SK-N-SH (cell line): ENCODE measurements around the gene FAM50B. TPM values are rescaled to one million over a fixed set of nuclear protein-coding genes. Genes with fewer than 3 reads are reported as not detected.

ENCODE experiments used
- CTCF ChIA-PET: fragments of 300-600, 350-600 bp; formaldehyde crosslinking; extraction: SDS; loops from one replicate; lab custom pipeline; 2021; lab: Yijun Ruan, JAX
- POLR2A ChIA-PET: fragments of 350-600 bp; sonication (Branson Sonifier 250); formaldehyde crosslinking; extraction: SDS; loops from one replicate; lab custom pipeline; 2020; ENCODE audit warnings: antibody characterized with exemption, inconsistent platforms; lab: Yijun Ruan, JAX
- DNase-seq: peaks from one replicate; pipeline ENCODE4 v3.0.0; 2012
- H2AFZ ChIP-seq: fragments of 200-600 bp; sonication (generic); 2 replicates; pipeline ENCODE4 v1.8.1; 2016; ENCODE audit warnings: antibody characterized with exemption, mild to moderate bottlenecking, low read depth
- H3F3A ChIP-seq: fragments of 200-600 bp; sonication (generic); replicated peaks from 2 replicates; pipeline ENCODE3; 2016; ENCODE audit warnings: antibody characterized with exemption, mild to moderate bottlenecking; ENCODE audit not compliant: insufficient read depth
- H3K27ac ChIP-seq, 2 experiments: fragments of 200-500 bp in 1 of 2; fragments of 200-600 bp in 1 of 2; sonication (Bioruptor generic) in 1 of 2; sonication (generic), shearing (Covaris generic) in 1 of 2; 2 replicates each; pipeline versions ENCODE4 v1.5.1 to v1.6.1; 2014 to 2016; ENCODE audit warnings: low read depth in 2 of 2, inconsistent platforms in 1 of 2, low read length in 1 of 2, mild to moderate bottlenecking in 1 of 2, mixed read lengths in 1 of 2
- H3K27me3 ChIP-seq: fragments of 200-600 bp; sonication (generic), shearing (Covaris generic); 2 replicates; pipeline ENCODE4 v1.6.1; 2016; ENCODE audit warnings: mixed run types; ENCODE audit not compliant: insufficient read depth
- H3K36me3 ChIP-seq, 2 experiments: fragments of 200-500 bp in 1 of 2; fragments of 200-600 bp in 1 of 2; sonication (Bioruptor generic) in 1 of 2; sonication (generic) in 1 of 2; replicated peaks in 1 of 2; 2 replicates each; pipeline versions ENCODE3 to v1.5.1; 2014 to 2016; ENCODE audit warnings: low read length in 1 of 2, mild to moderate bottlenecking in 1 of 2; ENCODE audit not compliant: insufficient read depth in 2 of 2, control insufficient read depth in 1 of 2
- H3K4me1 ChIP-seq, 2 experiments: fragments of 200-500 bp in 1 of 2; fragments of 200-600 bp in 1 of 2; sonication (Bioruptor generic) in 1 of 2; sonication (generic), shearing (Covaris generic) in 1 of 2; 2 replicates each; pipeline versions ENCODE4 v1.5.1 to v1.6.1; 2014 to 2016; ENCODE audit warnings: low read depth in 1 of 2, low read length in 1 of 2, mixed run types in 1 of 2; ENCODE audit not compliant: insufficient read depth in 2 of 2, control insufficient read depth in 1 of 2
- H3K4me2 ChIP-seq: fragments of 200-600 bp; sonication (generic), shearing (Covaris generic); 2 replicates; pipeline ENCODE4 v1.6.1; 2017; ENCODE audit warnings: mixed run types
- H3K4me3 ChIP-seq, 2 experiments: fragments of 200-500 bp in 1 of 2; fragments of 200-600 bp in 1 of 2; sonication (Bioruptor generic) in 1 of 2; sonication (generic), shearing (Covaris generic) in 1 of 2; 2 replicates each; pipeline versions ENCODE4 v1.5.1 to v1.8.1; 2014 to 2016; ENCODE audit warnings: low read depth in 2 of 2, inconsistent platforms in 1 of 2, low read length in 1 of 2, mild to moderate bottlenecking in 1 of 2, mixed read lengths in 1 of 2, moderate library complexity in 1 of 2
- H3K79me2 ChIP-seq: fragments of 200-600 bp; sonication (generic); 2 replicates; pipeline ENCODE4 v1.8.1; 2017; ENCODE audit warnings: mild to moderate bottlenecking; ENCODE audit not compliant: insufficient read depth
- H3K9ac ChIP-seq: fragments of 200-600 bp; sonication (generic); 2 replicates; pipeline ENCODE4 v1.6.1; 2017; ENCODE audit warnings: mixed run types
- H3K9me2 ChIP-seq: fragments of 200-600 bp; sonication (generic); 2 replicates; pipeline ENCODE4 v1.6.1; 2017; ENCODE audit warnings: mixed run types
- H3K9me3 ChIP-seq: fragments of 200-600 bp; sonication (generic); 2 replicates; pipeline ENCODE4 v1.6.1; 2017; ENCODE audit warnings: mixed run types, mild to moderate bottlenecking, moderate library complexity
- H4K20me1 ChIP-seq: fragments of 200-600 bp; sonication (generic); 2 replicates; pipeline ENCODE4 v1.6.1; 2017; ENCODE audit warnings: mild to moderate bottlenecking, mixed run types; ENCODE audit not compliant: insufficient read depth
- CHD2 ChIP-seq: fragments of 150-350 bp; IDR thresholded peaks from 2 replicates; pipeline ENCODE4 v1.6.1; 2018; ENCODE audit warnings: low read length; ENCODE audit not compliant: partially characterized antibody
- ELF1 ChIP-seq: IDR thresholded peaks from 2 replicates; pipeline ENCODE4 v1.4.0; 2012
- FOSL2 ChIP-seq: IDR thresholded peaks from 2 replicates; pipeline ENCODE4 v1.4.0; 2012; ENCODE audit warnings: low read depth, mild to moderate bottlenecking, moderate library complexity, borderline replicate concordance
- FOXM1 ChIP-seq: IDR thresholded peaks from 2 replicates; pipeline ENCODE4 v1.4.0; 2012; ENCODE audit warnings: low read depth, mild to moderate bottlenecking
- GABPA ChIP-seq: IDR thresholded peaks from 2 replicates; pipeline ENCODE4 v1.4.0; 2012; ENCODE audit warnings: low read depth, mild to moderate bottlenecking
- MAX ChIP-seq: IDR thresholded peaks from 2 replicates; pipeline ENCODE4 v1.4.0; 2012; ENCODE audit warnings: low read depth
- MXI1 ChIP-seq: IDR thresholded peaks from 2 replicates; pipeline ENCODE4 v1.6.1; 2012; ENCODE audit warnings: mild to moderate bottlenecking, low read depth, low read length, improper control_type of control experiment
- NFIC ChIP-seq: IDR thresholded peaks from 2 replicates; pipeline ENCODE4 v1.4.0; 2012; ENCODE audit warnings: borderline replicate concordance
- NRF1 ChIP-seq: IDR thresholded peaks from 2 replicates; pipeline ENCODE4 v1.6.1; 2012; ENCODE audit warnings: low read depth, mild to moderate bottlenecking, low read length
- REST ChIP-seq: IDR thresholded peaks from 2 replicates; pipeline ENCODE4 v1.6.1; 2012; ENCODE audit warnings: mild to moderate bottlenecking, low read depth, low read length, moderate library complexity
- TAF1 ChIP-seq: IDR thresholded peaks from 2 replicates; pipeline ENCODE4 v1.6.1; 2012; ENCODE audit warnings: low read depth, mild to moderate bottlenecking, low read length, moderate library complexity, borderline replicate concordance
- TCF12 ChIP-seq: IDR thresholded peaks from 2 replicates; pipeline ENCODE4 v1.4.0; 2012
- TEAD4 ChIP-seq: IDR thresholded peaks from 2 replicates; pipeline ENCODE4 v1.4.0; 2012; ENCODE audit warnings: mild to moderate bottlenecking, borderline replicate concordance; ENCODE audit not compliant: insufficient read depth
- USF2 ChIP-seq: fragments of 150-350 bp; IDR thresholded peaks from 2 replicates; pipeline ENCODE4 v1.6.1; 2017; ENCODE audit warnings: antibody characterized with exemption, low read length, low read depth, borderline replicate concordance
- YY1 ChIP-seq: IDR thresholded peaks from 2 replicates; pipeline ENCODE4 v1.4.0; 2012; ENCODE audit warnings: low read depth, mild to moderate bottlenecking
- WGBS: methylation state at CpG from one replicate; pipeline ENCODE4 v1.1.6; 2017; ENCODE audit warnings: low lambda C conversion rate; 5-methylcytosine and 5-hydroxymethylcytosine counted together
- polyA plus RNA-seq, 3 experiments: library from polyadenylated mRNA; depleted of rRNA; stranded (reverse); fragments of >200 nt; gene quantifications; 2 replicates each; pipeline ENCODE4 v1.2.3, GENCODE V29; 2012

FAM50B gene
- polyA plus RNA-seq, 1 of the 3 experiments (the other 2 are of a cell fraction), result 13.8 TPM

GRCh38 chr6:3799719-3800118 lies 49.5 kb upstream of the FAM50B start:
- CTCF ChIA-PET, result interaction anchor here (1.0 kb wide), 1 partner anchor 16 kb away, joined by 4 read pairs; no protein-coding TSS in a partner anchor
- no peaks in the 10 kb centered on the region for H4K20me1 ChIP-seq
- no peak for DNase-seq
- no peaks in the 10 kb centered on the region for H3K9me3 ChIP-seq
- no peak overlapping the region for H3K9ac ChIP-seq
- no peak overlapping the region for H3K27ac ChIP-seq
- TF ChIP-seq TAF1, result no peak
- TF ChIP-seq GABPA, result no peak
- TF ChIP-seq TEAD4, result no peak
- TF ChIP-seq YY1, result no peak
- TF ChIP-seq CHD2, result no peak
- TF ChIP-seq USF2, result no peak
- no peak for TF ChIP-seq FOSL2
- TF ChIP-seq REST, result no peak
- TF ChIP-seq NFIC, result no peak
- no peak for TF ChIP-seq MXI1
- TF ChIP-seq TCF12, result no peak
- TF ChIP-seq MAX, result no peak
- no peak for TF ChIP-seq NRF1
- TF ChIP-seq ELF1, result no peak
- TF ChIP-seq FOXM1, result no peak
- no peaks in the 10 kb centered on the region for H3K9me2 ChIP-seq
- no peaks in the 10 kb centered on the region for H3K79me2 ChIP-seq
- no peaks in the 10 kb centered on the region for H3K27me3 ChIP-seq
- H3K4me1 ChIP-seq, result peaks cover 3 to 27% of the 10 kb centered on the region in 2 experiments; a peak in 3 of 4 replicates
- POLR2A ChIA-PET, result interaction anchor here (0.6 kb wide), 1 partner anchor 10 kb away, joined by 3 read pairs; no protein-coding TSS in a partner anchor
- 92% methylated on average over 6 of the region's 6 CpGs for WGBS
- H3F3A ChIP-seq, result peaks cover 33% of the 10 kb centered on the region
- H2AFZ ChIP-seq, result no peak overlapping the region
- H3K36me3 ChIP-seq, result no peaks in the 10 kb centered on the region
- no peak overlapping the region for H3K4me3 ChIP-seq
- H3K4me2 ChIP-seq, result no peak overlapping the region
